Stimulated activated CD4-positive, alpha-beta T cell treated with anti-CD3 and anti-CD28 coated beads, Interleukin-1b, Interleukin-23, amount 100 ng/mL, for 48 hours (primary cell): ENCODE results near the gene NCK2.

Source experiments
- DNase-seq: peaks from one replicate; pipeline ENCODE4 v3.0.0-alpha.2; 2020

NCK2 gene

DNA sequence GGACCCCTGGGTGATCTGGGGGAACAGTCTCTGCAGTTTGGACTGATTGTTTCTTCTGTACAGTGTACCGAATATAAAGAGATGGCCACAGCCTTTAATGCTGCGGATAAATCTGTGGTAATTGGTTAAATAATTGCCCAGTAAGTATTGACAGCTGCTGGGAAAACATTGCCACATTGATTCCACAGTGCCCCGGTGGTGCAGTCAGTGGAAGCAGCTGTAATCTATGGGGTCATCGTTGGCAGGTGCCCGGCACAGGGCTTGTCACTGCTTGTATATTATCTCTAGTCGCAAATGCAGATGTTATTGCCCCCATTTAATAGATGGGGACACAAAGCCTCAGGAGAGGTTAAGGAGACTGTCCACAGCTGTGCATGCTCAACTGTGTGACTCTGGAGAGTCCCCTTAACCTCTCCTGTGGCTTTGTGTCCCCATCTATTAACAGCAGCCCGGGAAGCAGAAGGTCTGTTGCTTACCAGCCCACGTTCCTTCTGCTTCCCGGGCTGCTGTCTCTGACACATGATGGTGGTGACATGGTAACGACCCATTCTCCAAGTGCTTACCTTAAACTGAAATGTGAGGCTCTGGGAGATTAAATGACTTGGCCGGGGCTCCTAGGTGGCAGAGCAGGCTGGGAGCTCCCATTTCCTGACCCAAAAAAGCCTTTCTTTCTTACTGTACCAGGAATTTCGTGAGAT, 76.9 kb downstream of the NCK2 start:
- DNase-seq = no peak

DNA sequence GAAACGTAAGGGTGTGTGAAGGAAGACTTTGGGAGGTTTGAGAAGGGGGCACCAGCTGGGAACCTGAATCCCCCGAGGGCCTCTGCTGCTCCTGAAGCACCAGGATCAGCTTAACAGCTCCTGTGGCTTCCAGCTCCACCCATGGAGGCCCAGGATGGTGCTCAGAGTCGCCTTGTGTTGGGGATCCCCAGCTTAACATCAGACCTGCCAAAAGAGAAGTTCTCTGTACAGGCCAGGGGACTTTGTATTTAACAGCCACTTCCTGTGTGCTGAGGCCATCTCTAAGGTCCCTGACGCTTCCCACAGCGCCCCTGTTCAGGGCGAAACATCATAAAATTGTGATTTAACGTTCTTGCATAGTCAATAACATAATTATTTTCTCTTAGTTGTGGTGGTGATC, 77.5 kb downstream of the NCK2 start:
- no peak for DNase-seq

DNA sequence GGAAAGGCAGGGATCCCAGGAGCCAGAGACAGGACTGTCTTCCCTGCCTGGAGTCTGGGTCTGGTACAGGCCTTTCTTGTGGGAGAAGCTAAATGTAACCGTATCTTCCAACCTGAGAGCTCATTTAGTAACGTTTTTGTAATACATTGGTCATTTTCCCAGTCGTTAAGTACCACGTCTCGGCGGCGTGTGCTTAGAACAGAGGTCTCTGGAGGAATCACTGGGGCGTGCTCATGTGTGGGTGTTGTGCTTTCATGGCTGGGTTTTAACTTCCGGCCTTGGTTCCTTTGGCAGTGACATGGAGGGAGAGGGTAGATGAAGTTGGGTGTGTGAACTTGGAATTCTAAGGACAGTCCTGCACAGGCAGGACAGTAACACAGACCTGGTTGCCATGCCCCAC, 79.7 kb downstream of the NCK2 start:
- no peak for DNase-seq

DNA sequence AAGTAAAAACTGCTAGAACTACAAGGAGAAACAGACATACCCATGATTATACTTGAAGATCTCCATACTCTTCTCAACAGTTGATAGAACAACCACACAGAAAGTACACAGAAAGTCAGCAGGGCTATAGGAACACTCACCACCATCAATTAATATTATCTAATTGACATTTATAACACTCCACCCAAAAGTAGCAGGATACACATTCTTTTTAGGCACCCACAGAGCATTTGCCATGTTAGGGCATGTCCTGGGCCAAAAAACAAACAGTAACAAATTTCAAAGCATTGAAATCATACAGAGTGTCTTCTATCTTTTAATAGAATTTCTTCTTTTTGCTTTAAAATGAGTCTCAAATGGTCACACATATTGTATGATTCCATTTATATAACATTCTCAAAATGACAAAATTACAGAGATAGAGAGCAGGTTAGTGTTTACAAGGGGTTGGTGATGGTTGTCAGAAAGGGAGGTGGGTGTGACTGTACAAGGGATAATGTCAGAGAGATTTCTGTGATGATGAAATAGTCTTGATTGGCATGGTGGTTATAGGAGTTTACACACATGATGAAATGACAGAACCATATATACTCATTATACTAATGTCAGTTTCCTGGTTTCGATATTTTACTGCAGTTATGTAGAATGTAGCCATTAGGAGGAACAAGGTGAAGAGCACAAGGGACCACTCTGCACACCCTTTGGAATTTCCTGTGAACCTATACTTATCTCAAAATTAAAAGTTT, 82.8 kb downstream of the NCK2 start:
- DNase-seq = no peak

DNA sequence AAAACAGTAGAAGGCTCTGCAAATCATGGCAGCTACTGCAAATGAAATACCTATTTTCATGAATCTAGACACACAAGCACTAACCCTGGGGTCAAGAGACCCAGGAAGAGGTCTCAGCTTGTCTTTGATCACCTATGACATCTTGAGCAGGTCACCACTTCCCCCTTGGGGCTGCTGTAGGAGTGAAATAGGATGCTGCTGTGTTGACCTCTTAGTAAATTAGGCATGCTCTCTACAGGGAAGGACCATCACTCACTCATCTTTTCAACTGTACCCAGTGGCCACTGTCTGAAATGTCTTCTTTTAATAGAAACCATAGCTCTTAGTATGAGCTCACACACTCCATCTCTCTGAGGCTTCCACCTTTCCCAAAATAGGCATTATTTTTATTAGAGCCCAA, 83.8 kb downstream of the NCK2 start:
- DNase-seq = no peak

DNA sequence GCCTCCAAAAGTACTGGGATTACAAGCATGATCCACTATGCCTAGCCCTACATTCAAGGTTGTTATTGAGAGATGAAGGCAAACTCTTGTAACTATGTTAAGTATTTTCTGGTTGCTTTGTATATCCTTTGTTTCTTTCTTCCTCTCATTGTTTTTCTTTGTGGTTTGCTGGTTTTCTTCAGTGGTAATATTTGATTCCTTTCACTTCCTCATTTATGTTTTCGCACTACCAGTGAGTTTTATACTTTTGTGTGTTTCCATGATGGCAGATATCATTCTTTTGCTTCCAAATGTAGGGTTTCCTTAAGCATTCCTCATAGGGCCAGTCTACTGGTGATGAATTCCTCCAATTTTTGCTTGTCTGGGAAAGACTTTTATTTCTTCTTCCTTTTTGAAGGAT, 90.2 kb downstream of the NCK2 start:
- no peak for DNase-seq

DNA sequence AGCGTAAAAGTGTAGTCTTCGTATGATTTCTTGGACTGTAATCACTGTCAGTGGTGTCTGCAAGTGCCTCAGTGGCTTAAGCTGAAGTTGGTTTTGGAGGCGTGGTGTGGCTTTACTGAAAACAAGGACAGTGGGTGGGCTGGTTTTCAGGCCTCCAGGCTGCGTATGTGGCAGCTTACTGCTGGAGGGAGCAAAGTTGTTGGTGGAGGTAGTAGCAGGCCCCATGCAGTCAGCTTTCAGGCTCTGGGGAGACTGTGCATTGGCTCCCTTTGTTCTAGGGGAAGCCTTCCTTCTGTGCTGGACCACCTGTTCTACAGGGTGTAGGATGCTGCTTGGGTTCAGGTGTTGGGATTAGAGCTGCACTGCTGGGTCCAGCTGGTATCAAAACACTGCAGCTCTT, 91.6 kb downstream of the NCK2 start:
- DNase-seq = no peak

DNA sequence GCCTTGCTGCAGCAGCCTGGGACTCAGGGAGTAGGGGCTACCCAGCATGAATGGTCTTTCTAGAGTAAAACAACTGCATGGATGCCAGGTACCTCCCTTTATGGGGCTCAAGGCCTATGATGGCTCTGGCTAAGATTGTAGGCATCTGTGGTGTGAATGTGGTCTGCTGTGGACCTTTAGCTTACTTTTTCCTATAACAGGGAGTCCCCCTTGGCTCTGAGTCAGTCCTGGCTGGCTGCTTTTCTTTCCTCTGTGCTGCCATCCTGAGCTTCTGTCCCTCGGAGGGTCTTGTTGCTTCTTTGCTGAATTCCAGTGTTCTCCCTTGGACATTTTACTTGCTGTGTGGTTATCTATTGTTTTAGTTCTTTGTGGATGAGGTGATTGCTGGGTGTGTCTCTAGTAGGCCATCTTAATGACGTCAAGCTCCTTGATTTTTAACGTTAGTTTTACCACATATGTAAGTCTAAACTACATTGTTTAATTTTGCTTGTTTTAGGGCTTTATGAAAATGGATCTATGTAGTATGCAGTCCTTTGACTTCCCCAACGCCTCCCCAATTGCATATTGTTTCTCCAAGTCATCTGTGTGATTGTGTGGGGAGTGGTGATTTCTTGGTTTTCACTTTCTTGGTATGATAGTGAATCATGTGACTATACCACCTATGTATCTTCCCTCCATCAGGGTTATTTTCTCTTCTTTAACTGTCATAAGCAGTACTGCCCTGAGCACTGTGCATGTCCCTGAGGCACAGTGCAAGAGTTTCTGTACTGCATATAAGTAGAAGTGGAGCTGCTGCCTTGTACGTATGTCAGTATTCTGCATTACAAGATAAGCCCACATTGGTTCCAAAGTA, 92.4 kb downstream of the NCK2 start:
- peak; percentile 64 for DNase-seq

DNA sequence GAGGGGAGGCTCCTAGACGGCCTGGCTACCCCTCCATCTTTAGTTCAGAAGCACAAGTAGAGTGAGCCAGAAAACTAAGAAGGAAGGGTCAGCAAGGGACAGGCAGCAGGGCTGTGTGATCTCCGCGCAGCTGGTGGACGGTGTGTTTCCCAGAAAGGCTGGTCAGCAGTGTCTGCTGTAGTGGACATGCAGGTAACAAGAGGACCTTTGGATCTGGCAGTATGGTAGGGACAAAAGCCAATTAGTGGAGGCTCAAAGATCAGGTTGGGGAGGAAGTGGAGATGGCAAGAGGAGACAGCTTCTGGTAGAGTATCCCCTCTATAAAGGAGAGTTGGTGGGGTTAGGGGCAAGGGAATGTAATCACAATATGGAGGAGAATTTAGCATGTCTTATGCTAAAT, 95.1 kb downstream of the NCK2 start:
- no peak for DNase-seq

DNA sequence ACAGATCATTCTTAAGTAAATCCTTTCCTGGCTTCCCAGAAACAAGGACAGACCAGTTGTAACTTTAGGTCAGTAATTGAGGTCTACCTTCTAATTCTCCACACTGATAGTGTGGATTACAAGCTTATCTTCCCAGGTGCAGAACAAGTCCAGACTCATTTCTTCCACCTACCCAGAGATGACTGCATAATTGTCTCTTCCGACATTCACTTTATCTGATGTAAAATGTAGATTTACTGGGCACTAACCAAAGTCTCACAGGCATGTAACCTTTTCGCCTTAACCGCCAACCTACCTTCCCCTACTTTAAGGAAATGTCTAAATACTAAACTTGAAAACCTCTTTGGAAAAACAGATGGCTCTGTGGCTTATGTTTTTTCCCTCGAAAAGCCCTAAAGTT, 96.2 kb downstream of the NCK2 start:
- DNase-seq = no peak

DNA sequence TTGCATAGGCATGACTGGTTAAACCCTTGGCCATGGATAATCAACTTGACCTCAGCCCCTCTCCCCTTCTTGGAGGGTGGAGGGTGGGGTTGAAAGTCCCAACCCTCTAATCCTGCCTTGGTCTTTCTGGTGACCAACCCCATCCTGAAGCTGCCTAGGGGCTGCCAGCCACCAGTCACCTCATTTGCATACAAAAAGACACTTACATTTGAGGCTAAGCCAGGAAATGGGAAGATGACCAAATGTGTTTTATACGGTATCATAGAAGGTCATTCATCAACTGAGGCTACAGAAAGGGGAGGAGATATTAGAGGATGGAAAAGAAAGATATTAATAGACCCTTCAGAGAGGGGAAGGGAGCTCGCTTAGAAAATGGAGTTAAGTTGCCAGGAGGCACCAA, 96.8 kb downstream of the NCK2 start:
- no peak for DNase-seq

DNA sequence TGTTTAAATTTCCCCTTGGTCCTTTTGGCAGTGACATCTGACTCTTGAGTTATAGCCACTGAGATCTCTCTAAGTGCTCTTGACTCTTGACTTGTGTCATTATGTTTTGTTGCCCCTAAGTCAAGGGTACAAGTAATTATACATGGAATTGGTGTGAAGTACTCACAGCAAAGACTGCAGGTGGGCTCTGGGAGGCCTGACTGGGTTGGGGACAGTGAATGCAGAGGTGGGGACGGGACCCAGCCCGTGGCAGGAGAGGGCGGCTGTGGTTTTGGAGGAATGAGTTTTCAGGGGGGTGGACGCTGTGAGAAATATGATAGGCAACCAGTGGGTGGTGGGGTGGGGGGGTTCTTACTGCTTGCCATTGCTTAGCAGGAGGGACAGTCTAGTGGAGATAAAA, 97.8 kb downstream of the NCK2 start:
- DNase-seq = no peak

DNA sequence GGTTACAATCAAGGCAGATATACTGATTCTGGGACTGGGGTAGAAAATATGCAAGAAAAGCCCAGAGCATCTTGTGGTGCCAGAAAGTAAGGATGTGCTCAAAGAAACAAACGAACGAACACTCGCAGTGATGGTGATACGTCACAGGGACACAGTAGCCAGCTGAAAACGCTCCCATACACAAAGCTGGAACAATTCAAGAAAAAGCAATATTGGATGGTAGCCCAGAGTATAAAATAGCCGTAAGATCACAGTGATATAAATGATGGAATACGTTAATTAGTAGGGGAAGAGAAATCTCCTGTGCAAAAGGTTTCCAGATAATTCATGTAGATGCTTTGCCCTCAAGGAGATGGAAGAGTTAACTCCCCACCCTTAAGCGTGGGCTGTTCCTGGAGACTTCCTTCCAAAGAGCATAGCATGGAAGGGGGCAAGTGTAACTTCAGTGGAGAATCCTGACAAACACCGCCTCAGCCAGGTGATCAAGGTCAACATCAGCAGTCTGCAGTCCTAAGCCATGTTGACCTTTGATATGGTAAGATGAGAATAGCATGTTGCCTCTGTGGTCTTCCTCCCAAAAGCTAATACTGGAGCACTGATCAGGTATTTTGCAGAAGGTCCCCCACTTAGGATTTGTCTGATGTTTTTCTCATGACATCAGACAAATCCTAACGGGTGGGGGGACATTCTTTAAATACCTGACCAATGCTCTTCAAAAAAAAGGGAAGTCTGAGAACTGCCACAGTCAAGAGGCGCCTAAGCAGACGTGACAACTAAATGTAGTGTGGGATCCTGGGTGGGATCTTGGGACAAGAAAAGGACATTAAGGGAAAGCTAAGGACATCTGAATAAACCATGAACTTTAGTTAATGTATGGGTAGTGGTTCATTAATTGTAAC, 99.0 kb downstream of the NCK2 start:
- DNase-seq = no peak

DNA sequence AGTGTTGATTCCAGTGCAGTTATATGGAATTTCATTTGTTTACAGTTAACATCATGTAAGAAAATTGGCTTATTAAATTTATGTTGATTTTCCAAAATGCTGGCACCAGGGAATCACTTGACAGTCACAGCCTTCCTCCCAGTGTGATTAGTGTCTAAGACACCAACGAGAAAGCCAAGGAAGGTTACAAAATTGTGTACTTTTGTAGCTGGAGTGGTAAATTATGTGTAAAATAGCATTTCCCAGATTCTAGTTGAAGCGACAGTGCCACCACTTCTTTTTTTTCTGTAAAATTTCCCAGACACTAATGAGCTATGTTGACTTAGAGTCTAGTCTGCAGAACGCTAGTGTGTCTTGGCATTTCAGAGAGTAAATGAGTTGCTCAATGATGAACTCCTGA, 101.3 kb downstream of the NCK2 start:
- DNase-seq = no peak

DNA sequence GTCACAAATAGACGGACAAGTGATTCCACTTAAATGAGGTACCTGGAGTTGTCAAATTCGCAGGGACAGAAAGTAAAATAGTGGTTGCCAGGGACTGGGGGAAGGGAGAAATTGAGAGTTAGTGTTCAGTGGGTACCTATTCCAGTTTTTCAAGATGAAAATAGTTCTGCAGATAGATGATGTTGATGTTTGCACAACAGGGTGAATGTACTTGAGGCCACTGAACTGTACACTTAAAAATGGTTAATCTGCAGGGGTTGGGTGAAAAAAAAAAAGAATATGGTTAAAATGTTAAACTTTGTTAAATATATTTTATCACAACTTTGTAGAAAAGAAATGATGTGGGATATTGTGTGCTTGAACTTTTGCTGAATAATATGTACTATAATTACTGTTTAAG, 102.3 kb downstream of the NCK2 start:
- DNase-seq = no peak

DNA sequence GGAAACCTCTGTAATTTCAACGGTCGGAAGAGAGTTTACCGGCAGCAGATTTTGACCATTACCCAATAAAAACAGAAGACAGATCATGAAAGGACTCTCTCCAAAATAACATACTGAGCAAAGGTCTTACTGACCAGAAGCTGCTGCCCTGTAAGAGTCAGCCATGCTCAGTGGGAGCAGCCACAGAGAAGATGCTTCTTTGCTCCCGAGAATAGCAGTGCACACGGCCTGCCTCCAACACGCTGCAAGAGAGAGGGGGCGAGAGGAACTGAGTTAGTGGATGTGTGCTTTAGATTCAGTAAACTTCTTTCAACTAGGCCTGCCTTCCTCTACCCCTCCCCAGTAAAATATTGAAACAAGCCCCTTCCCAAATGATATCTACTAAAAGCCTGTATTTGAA, 103.7 kb downstream of the NCK2 start:
- DNase-seq = no peak

DNA sequence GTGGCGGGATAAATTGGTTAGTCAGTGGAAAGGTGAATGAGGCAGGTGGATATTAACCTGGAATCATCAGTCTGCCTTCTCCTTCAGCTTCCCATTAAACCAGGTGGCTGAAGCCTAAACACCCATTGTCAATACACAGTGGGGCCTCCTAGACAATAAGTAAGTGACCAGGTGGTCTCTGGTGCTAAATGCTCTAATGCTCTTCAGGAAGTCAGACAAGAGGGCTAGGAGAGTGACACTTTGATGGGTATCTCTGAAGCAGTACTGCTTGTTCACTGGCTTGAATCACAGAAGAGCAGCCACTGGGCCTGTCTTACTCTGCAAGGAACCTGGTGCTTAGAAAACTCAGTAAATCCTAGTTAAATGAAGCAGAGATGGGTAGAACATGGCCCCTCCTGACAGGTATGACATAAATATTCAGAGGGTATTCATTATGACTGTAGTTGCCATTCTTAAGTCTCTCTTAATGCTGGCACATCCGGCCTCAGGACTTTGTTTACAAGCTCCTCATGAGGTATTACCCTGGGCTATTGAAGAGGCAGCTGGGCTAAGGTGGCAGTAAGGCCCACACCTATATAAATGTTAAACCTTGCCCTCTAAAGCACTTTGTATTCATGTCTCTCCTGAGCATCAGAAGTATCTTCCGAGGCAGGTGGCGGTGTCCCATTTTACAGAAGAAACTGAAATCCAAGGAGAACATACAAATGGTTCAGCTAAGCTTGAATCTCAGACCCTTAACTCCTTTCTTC, 104.9 kb downstream of the NCK2 start:
- DNase-seq = no peak

DNA sequence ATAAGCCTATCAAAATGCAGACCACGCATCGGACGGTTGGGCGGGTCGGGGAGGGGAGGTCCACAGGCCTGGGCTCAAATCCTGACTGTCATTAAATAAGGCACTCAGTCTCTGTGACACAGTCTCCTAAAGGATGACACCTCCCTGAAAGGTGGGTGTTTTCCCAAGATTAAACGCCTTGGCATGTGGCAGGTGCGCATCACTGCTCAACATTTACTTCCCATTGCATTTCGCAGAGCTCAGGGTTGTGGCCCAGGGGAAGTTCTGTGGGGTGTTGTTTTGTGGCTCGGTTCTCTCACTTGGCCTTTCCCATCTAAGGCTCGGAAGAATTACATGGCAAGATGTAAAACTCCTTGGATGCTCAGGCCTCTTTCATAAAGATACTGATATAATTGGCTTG, 107.4 kb downstream of the NCK2 start:
- DNase-seq = no peak

DNA sequence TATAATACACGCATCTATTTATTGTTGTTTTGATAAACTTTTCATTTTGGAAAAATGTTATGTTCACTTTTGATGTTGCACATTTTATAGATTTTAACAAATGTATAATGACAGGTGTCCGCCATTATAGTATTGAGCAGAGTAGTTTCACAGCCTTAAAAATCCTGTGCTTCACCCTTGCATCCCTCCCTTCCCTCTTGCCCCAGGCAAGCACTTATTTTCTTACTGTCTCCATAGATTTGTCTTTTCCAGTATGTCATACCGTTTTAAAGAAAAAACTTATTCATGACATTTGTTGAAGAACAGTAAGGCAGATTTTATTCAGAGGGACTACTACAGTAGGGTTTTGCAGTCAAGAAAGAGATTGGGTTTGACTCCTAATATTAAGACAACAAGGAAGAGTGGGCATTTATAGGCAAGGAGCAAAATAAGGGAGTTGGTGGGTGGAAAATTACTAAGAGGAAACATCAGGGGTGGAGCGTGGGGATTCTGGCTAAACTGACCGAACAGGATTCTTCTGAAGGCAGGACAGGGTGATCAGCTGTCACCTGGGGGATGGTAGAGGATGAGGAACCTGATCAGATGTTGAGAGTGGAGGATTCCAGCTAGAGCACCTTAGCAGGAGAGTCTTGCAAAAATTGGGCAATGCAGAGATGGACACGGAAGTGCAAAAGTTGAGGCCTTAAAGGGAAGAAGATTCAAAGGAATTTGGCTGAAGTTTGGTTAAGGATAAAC, 108.8 kb downstream of the NCK2 start:
- no peak for DNase-seq

DNA sequence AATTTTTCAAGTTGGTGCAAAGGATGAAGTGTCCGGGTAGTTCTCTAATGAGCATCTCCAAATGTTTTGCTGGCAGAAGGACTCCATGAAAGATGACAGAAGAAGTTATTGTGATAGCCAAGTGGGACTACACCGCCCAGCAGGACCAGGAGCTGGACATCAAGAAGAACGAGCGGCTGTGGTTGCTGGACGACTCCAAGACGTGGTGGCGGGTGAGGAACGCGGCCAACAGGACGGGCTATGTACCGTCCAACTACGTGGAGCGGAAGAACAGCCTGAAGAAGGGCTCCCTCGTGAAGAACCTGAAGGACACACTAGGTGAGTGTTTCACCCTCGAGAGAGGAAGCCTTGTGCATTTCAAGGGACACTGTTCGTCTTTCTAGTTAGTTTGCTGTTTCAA, 110.3 kb downstream of the NCK2 start:
- DNase-seq = no peak

DNA sequence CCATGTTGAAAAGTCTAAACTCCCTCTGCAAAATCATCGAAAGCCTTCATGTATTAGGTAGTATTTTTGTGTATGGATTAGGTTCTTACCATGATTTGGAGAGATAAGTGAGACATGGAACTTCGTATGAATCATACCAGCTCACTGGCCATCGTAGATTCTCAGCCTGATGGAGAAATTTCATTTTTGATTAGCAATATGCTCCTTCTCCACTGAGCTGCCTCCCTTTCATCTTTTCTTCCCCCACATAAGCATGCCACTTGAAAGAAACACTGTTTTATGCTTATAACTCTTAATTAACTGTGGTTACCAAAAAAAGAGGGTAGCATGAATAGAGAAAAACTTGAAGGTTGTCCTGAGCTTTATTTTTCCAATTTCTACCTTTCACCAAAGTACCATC, 111.9 kb downstream of the NCK2 start:
- DNase-seq = no peak
